Fibroblast of pulmonary artery (primary cell): ENCODE data around the gene PRDM16.

Experiments
- DNase-seq: peaks from one replicate; pipeline ENCODE4 v3.0.0-alpha.2; 2010; ENCODE audit warnings: low read depth
- H3K4me3 ChIP-seq: replicated peaks from 2 replicates; pipeline ENCODE4 v1.5.1; 2011; ENCODE audit warnings: low read depth, mild to moderate bottlenecking, control low read depth, low read length, moderate library complexity
- CTCF ChIP-seq: IDR thresholded peaks from 2 replicates; pipeline ENCODE4 v1.5.1; 2011; ENCODE audit warnings: mild to moderate bottlenecking, control low read depth, low read length, inconsistent platforms; ENCODE audit errors: missing control alignments

Gene PRDM16

DNA sequence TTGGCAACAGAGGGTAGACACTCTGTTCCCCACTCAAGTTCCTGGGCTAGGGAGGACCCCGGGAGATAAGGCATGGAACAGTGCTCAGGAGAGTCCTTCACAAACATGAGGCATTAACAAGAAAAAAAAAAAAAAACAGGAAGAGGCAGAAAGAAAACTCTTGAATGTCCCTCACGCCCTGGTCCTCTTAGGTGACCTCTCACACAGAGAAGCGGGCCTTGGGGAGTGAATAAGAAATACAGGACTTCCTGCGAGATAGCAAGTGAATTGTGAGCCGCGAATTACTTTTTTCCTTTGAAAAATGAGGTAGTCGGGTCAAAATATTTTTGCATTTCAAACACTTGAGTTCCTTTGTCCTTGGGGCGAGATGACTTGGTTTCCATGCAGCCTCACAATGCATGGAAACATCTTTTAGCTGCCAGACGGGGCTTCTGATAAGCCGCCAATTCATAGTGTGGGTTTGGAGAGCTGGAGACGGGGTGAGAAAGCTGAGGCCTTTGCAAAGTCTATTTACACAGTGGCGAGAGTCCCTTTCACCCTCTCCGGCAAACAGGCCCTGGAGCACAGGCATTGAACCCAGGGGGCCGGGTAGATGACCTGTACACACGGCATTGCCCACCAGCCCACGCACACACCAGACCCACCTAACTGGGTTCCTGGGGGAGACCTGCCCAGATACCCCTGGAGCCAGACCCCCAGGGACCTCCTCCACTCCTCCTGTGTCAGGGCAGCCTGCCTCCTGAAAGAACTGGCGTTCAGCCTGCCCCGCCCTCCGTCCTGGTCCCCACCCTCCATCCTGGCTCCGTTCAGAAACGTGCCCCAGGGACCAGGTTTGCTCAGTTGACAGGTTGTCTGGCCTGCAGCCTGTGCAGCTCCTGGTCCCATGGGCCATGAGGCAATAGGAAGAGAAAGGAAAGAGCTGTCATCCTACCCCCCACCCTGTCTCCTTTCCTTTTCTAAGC is 192.3 kb downstream of the PRDM16 start:
- no peak for DNase-seq
- H3K4me3 ChIP-seq: no peak overlapping the region
- TF ChIP-seq CTCF: no peak

DNA sequence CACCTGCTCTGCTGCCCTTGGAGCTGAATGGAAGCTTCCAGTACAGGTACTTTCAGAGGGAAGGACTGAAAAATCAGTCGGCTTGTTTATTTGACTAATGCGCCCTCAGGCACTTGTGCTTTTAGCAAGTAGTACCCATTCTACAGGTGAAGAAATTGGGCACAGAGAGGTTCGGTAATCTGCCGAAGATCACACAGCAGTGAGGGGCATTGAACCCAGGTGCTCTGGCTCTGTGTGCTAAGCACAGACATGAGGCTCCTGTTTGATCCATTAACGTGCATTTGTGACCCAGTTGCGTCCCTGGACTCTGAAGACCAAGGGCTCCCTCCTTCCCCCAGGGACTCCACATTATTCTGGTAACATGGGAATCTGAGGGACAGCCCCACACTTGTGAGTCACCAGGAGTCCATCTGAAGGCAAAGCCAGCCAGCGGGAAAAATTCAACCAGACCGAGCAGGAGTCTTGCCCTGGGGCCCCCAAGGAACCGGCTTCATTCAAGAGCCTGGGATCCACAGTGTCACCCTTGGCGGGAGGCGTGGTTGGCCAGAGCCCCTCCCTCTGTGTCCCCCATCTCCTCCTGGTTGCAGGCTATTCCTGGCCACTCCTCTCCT is 193.1 kb downstream of the PRDM16 start:
- TF ChIP-seq CTCF: no peak
- no peak overlapping the region for H3K4me3 ChIP-seq
- DNase-seq: no peak

- DNase-seq: no peak
- TF ChIP-seq CTCF: no peak
- H3K4me3 ChIP-seq: no peak overlapping the region
These were observed 193.8 kb downstream of the PRDM16 start for GRCh38 chr1:3262681-3263286.

DNA sequence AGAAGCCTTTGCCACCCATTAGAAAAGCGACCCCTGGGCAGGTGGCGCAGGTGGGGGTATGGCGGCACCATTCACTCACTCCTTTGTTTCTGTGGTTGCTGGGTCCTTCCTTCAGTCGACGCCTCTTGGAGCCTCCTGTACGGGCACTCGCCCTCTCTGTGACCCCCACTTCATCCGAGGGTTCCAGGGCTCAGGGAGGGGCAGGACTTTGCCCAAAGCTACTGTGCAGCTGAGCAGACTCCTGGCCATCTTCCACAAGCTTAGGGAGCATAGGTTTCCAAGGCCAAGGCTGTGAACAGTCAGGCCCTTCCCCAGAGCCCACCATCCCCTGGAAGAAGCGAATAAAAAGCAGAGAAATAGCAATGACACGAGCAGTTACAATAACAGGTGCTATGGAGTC is 194.8 kb downstream of the PRDM16 start:
- no peak overlapping the region for H3K4me3 ChIP-seq
- no peak for DNase-seq
- no peak for TF ChIP-seq CTCF

- no peak overlapping the region for H3K4me3 ChIP-seq
- DNase-seq: no peak
- no peak for TF ChIP-seq CTCF
These were observed 195.5 kb downstream of the PRDM16 start for GRCh38 chr1:3264456-3264855.

DNA sequence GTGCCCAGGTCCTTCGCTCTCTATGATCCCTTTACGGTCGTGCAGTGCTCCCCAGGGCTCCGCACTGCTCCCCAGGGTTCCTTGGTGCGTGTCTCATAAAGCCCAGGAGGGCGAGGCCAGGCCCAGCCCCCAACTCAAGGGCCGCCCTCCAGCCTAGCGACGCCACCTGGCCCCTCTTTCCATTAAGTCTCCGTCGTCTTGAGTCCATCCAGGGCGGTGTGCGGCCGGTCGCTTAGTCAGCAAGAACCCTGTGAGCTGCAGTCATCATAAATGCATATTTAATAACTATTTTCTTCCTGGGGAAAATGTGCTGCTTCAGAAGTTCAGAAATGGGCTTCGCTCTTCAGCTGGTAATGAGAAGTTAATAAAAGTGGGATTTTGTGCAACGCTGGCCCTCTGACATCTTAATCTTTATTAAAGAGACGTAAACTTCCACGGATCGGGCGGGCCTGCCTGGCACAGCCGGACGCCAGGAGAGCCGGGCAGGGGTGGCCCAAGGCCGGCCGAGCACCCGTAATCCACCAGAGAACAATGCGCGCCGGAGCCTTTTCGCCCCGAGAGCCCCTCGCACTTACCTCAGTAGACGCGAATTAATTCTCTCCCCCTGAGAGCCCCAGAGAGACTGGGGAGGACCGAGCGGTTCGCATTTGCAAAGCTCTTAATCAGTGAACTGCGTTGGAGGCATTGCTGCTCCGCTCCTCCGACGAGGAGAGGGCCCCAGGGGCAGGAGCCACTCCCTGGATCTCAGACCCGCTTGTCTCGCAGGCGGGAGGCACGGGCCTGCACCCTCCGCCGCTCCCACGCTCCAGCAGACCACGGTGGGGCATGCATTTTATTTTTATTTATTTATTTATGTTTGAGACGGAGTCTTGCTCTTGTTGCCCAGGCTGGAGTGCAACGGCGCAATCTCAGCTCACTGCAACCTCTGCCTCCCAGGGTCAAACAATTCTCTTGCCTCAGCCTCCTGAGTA is 197.1 kb downstream of the PRDM16 start:
- no peak for TF ChIP-seq CTCF
- DNase-seq: no peak
- H3K4me3 ChIP-seq: no peak overlapping the region
